CD4-positive, CD25-positive, alpha-beta regulatory T cell (primary cell): ENCODE measurements around the gene FGF8. TPM values are rescaled to one million over a fixed set of nuclear protein-coding genes. Genes with fewer than 3 reads are reported as not detected.

Source experiments
- ATAC-seq, 2 donors: fragments of 150-1000 bp; cut with Tn5 transposase; one replicate each; pipeline ENCODE4 v1.10.0; 2021; ENCODE audit warnings: low read depth in 2 of 2, moderate number of reproducible peaks in 2 of 2, moderate library complexity in 1 of 2
- DNase-seq, 3 donors: peaks; one replicate each; pipeline versions ENCODE4 v3.0.0 to v3.0.0-alpha.2; 2012 to 2022; ENCODE audit warnings: mixed read lengths in 1 of 3
- H3K27ac ChIP-seq: one replicate; pipeline ENCODE4 v1.7.0; 2013; ENCODE audit warnings: mild to moderate bottlenecking, low read length; ENCODE audit not compliant: insufficient read depth, poor library complexity, severe bottlenecking
- H3K27me3 ChIP-seq: one replicate; pipeline ENCODE4 v1.7.0; 2013; ENCODE audit warnings: low read length; ENCODE audit not compliant: control insufficient read depth, insufficient read depth
- H3K36me3 ChIP-seq: one replicate; pipeline ENCODE4 v1.7.0; 2013; ENCODE audit warnings: mild to moderate bottlenecking, low read length, moderate library complexity; ENCODE audit not compliant: control insufficient read depth, insufficient read depth
- H3K4me1 ChIP-seq: 2 replicates; pipeline ENCODE4 v1.7.0; 2013; ENCODE audit warnings: mild to moderate bottlenecking, low read length; ENCODE audit not compliant: insufficient read depth, control insufficient read depth, poor library complexity, severe bottlenecking
- H3K4me3 ChIP-seq: one replicate; pipeline ENCODE4 v1.7.0; 2013; ENCODE audit warnings: low read depth, mild to moderate bottlenecking, low read length, moderate library complexity
- H3K9me3 ChIP-seq, 2 experiments: 1 replicate in 1 of 2; 2 replicates in 1 of 2; pipeline ENCODE4 v1.7.0; 2013; ENCODE audit warnings: low read length in 2 of 2, mild to moderate bottlenecking in 1 of 2, moderate library complexity in 1 of 2; ENCODE audit not compliant: control insufficient read depth in 2 of 2
- H3K27ac Mint-ChIP-seq, 3 donors: one replicate each; pipeline ENCODE4 v1.8.0; 2020 to 2022; ENCODE audit warnings: mild to moderate bottlenecking in 3 of 3, mixed read lengths in 3 of 3, moderate library complexity in 2 of 3
- H3K27me3 Mint-ChIP-seq: one replicate; pipeline ENCODE4 v1.8.0; 2022; ENCODE audit warnings: mild to moderate bottlenecking, mixed read lengths
- H3K36me3 Mint-ChIP-seq: one replicate; pipeline ENCODE4 v1.8.0; 2020; ENCODE audit warnings: mixed read lengths
- H3K4me1 Mint-ChIP-seq, 4 donors: one replicate each; pipeline ENCODE4 v1.8.0; 2020 to 2022; ENCODE audit warnings: mixed read lengths in 4 of 4, mild to moderate bottlenecking in 1 of 4
- H3K4me3 Mint-ChIP-seq, 4 donors: one replicate each; pipeline ENCODE4 v1.8.0; 2020 to 2022; ENCODE audit warnings: mild to moderate bottlenecking in 4 of 4, mixed read lengths in 4 of 4, moderate library complexity in 3 of 4
- H3K9me3 Mint-ChIP-seq, 7 donors: one replicate each; pipeline ENCODE4 v1.8.0; 2020 to 2022; ENCODE audit warnings: mixed read lengths in 7 of 7, mild to moderate bottlenecking in 3 of 7, moderate library complexity in 2 of 7
- polyA plus RNA-seq, 4 donors: library from polyadenylated mRNA; unstranded; fragments of 300-500 nt; fragmentation: Illumina TruSeq; gene quantifications; one replicate each; pipeline ENCODE4 v1.2.3, GENCODE V29; 2021
- total RNA-seq: library from RNA; stranded (reverse); gene quantifications from one replicate; pipeline ENCODE4 v1.2.3, GENCODE V29; 2022

The FGF8 gene, protein sequence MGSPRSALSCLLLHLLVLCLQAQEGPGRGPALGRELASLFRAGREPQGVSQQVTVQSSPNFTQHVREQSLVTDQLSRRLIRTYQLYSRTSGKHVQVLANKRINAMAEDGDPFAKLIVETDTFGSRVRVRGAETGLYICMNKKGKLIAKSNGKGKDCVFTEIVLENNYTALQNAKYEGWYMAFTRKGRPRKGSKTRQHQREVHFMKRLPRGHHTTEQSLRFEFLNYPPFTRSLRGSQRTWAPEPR
- total RNA-seq, result not detected
- polyA plus RNA-seq, result not detected

DNA sequence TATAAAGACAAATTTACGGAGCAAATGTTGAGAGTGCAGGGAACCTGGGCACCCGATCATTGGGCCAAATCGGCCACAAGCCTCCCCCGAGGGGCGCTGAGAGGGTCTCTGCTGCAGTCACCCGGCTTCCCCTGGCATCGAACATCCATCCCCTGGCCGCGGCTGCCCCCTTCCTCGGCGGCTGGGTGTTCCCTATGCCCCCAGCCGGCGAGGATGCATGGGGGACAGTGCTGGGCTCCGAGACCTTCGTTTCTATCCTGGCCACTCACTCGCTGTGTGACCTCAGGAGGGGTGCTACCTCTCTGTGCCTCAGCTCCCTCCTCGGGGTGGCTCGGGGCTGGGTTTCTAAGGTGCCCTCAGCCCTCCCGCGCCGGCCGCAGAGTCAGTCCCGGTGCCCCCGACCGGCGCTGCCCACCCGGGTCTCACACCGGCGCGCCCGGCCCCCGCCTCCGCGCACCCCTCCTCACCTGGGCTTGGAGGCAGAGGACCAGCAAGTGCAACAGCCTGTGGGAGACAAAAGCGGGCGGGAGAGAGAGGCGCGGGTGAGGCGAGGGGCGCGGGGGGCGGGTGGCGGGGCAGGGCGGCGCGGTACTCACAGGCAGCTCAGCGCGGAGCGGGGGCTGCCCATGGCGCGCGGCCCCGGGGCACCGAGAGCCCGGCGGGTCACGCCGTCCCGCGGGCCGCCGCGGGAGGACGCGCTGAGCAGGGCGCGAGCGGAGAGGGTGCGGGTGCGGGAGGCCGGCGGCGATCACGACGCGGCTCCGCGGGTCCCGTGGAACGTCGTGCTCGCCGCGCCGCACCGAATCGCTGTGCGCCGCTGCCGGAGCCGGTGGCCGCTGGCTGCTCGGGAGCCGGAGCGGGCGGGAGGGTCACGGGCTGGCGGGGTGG, at the start of gene FGF8:
FGF8 (minus strand) TSS at position 842 of the 888 bp plus-strand sequence; CDS start at position 628, 214 bp downstream.
- H3K27me3 ChIP-seq, result peaks cover 21% of the 10 kb centered on the region
- no peak within 1 kb of the TSS for H3K4me3 ChIP-seq
- peak within 1 kb of the TSS in 2 of 4 donors; percentile 64 to 70 for H3K4me3 Mint-ChIP-seq
- H3K27ac Mint-ChIP-seq, result no peak within 1 kb of the TSS
- H3K9me3 ChIP-seq, result no peaks in the 10 kb centered on the region
- H3K27me3 Mint-ChIP-seq, result peaks cover 68% of the 10 kb centered on the region
- H3K4me1 Mint-ChIP-seq, result peaks cover 0 to 48% (median 17%) of the 10 kb centered on the region in 4 donors
- no peaks in the 10 kb centered on the region for H3K36me3 Mint-ChIP-seq
- H3K27ac ChIP-seq, result no peak within 1 kb of the TSS
- H3K36me3 ChIP-seq, result no peaks in the 10 kb centered on the region
- peaks cover 38% of the 10 kb centered on the region for H3K4me1 ChIP-seq
- DNase-seq, result no peak
- ATAC-seq, result no peak
- H3K9me3 Mint-ChIP-seq, result no peaks in the 10 kb centered on the region

DNA sequence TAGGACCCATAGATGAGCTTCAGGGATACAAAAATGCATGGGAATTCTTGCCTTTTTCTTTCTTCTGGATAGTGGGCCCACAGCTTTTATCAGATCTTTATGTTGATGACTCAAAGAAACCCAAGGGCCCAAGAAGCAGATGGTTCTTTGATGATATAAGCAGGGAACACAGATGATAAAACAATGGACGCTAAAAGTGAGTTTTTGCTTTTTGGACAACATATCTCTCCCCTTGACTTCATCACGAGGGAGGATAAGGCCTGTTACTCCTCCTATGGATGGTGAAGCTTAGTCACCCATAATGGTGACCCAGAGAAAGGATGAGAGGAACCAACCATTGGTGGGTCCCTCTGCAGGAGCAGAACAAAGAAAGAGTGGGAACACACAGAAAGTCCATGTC, 48.8 kb upstream of the FGF8 start:
- Mint-ChIP-seq H3K9me3 (no peaks in the 10 kb centered on the region), H3K36me3 (peaks cover 6% of the 10 kb centered on the region), H3K4me1 (peaks cover 7 to 48% (median 10%) of the 10 kb centered on the region in 4 donors), H3K27me3 (no peaks in the 10 kb centered on the region), H3K4me3 (peak overlapping the region in 1 of 4 donors; percentile 36), H3K27ac (no peak overlapping the region)
- Histone ChIP-seq H3K9me3 (no peaks in the 10 kb centered on the region), H3K4me1 (peaks cover 12% of the 10 kb centered on the region), H3K36me3 (no peaks in the 10 kb centered on the region), H3K27me3 (no peaks in the 10 kb centered on the region), H3K27ac (no peak overlapping the region), H3K4me3 (no peak overlapping the region)
- no peak for ATAC-seq
- DNase-seq, result no peak

DNA sequence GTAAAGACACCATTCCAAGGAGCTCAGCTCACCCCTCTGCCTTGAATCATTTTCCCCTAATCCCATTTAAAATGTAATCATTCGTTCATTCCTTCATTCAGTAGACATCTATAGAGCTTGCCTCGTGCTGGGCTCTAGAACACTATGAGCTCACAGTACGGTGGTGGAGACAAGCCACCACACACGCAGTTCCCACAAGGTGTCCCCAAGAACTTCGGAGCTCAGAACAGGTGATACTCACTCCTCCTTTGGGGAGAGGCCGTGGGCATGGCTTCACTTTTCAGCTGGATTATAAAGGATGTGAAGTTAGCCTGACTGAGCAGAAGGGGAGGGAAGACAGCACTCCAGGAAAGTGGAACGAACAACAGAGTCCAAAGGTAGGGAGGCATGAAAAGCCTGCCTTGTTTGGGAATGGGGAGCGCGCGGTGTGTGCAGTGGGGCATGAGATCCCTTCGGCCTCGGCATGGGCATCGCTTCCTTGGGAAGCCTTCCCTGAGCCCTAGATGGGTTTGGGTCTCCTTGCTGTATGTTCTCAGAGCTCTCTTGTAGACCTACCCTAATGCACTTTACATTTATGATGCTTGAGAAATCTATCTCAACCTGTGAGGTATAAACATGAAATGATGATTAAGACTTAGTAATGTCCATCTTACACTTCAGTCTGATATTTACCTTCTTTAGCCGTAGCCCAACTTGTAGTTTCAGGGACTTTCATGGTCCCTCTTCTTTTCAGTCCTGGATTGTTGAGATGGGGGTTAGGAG, 43.1 kb upstream of the FGF8 start:
- peak overlapping the region; percentile 90 to 100 (median 98) for H3K4me3 Mint-ChIP-seq
- Histone ChIP-seq H3K9me3 (no peaks in the 10 kb centered on the region), H3K27me3 (no peaks in the 10 kb centered on the region), H3K4me1 (peaks cover 39% of the 10 kb centered on the region), H3K4me3 (peak overlapping the region; percentile 96), H3K27ac (peak overlapping the region; percentile 91), H3K36me3 (no peaks in the 10 kb centered on the region)
- H3K4me1 Mint-ChIP-seq, result peaks cover 19 to 47% (median 27%) of the 10 kb centered on the region in 4 donors
- H3K36me3 Mint-ChIP-seq, result peaks cover 21% of the 10 kb centered on the region
- peaks cover 0 to 1% (median 0%) of the 10 kb centered on the region in 7 donors for H3K9me3 Mint-ChIP-seq
- peak; percentile 22 to 32 for ATAC-seq
- peaks cover 5% of the 10 kb centered on the region for H3K27me3 Mint-ChIP-seq
- peak in 1 of 3 donors; percentile 23 for DNase-seq
- H3K27ac Mint-ChIP-seq, result peak overlapping the region; percentile 97 to 99 (median 99)

DNA sequence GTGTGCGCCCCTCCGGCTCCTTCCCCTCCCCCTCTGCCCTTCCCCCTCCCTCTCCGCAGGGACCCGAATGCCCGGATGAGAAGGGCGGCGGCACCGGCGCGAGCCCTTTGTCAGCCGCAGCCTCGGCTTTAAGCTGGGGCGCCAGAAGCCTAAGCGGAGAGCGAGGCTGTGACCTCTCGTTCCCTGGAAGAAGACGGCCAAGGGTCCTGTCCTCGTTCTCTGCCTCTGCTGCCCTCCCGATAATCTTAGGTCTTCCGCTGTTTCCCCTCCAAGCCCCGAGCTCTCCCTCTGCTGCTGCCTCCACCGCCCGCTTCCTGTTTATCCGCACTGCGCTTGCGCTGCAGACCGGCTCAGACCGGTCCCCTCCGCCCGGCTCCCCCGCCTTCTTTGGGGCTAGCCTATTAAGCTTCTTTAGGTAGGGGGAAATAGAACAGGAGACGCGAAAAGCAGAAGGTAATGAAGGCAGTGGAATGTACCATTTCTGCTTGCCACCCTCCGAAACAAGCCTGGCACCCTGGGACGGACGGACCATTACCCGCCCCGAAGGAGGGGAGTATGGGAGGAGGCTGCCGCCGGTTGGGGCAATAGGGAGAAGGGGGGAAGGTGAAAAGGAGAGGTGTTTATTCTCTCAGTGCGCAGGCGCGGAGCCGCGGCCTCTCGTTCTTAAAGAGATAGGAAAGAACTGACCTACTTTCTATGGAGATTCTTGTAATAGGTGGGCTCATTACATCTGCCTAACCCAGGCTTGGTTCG, 42.4 kb upstream of the FGF8 start, which contains the start of gene OGA:
OGA (minus strand) TSS at position 326 of the 753 bp plus-strand sequence. CDS start 422 bp downstream, outside the sequence.
- DNase-seq, result peak; percentile 98 to 100 (median 99)
- H3K27ac ChIP-seq, result peak within 1 kb of the TSS; percentile 91
- H3K36me3 ChIP-seq, result peaks cover 2% of the 10 kb centered on the region
- peak; percentile 93 to 95 for ATAC-seq
- peaks cover 5% of the 10 kb centered on the region for H3K27me3 Mint-ChIP-seq
- H3K27ac Mint-ChIP-seq, result peak within 1 kb of the TSS; percentile 97 to 99 (median 99)
- H3K4me3 ChIP-seq, result peak within 1 kb of the TSS; percentile 99
- peaks cover 26 to 55% (median 33%) of the 10 kb centered on the region in 4 donors for H3K4me1 Mint-ChIP-seq
- H3K9me3 Mint-ChIP-seq, result peaks cover 0 to 1% (median 0%) of the 10 kb centered on the region in 7 donors
- no peaks in the 10 kb centered on the region for H3K9me3 ChIP-seq
- H3K27me3 ChIP-seq, result no peaks in the 10 kb centered on the region
- peaks cover 47% of the 10 kb centered on the region for H3K4me1 ChIP-seq
- H3K4me3 Mint-ChIP-seq, result peak within 1 kb of the TSS; percentile 90 to 100 (median 98)
- H3K36me3 Mint-ChIP-seq, result peaks cover 27% of the 10 kb centered on the region

DNA sequence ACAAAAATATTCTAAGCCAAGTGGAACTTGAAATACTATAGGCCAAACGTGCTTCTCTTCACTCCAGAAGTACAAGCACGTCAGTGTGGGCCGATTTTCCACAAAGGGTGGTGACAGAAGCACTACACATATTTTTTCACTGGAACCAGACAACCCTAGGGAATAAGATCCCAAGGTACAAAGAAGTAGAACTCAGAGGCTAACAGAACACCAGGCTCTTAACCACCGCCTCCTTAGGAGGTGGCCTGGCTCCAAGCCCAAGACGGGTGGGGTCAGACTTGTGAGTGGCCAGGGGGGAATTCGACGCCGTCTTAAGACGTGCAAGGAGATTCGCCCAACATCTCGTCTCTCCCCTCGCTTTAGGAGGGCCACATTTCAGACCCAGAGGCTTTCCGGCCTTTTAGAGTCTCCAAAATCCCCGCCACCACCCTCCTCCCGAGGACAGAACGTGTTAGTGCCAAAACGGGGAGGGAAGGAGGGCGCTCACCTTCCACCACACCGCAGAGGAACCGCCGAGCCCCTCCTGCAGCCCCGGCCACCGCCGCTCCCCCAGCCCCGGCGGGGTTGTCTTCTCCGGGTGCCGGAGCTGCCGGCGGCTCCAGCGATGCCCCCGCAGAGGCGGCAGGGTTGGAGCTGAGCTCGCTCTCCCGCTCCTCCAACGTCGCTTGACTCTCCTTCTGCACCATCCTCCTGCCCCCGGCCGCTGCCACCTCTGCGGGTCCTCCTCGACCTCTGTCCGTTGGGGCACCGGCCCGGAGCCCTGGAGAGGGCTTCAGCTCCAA, 41.6 kb upstream of the FGF8 start:
- ATAC-seq, result peak in 1 of 2 donors; percentile 0
- H3K4me1 ChIP-seq, result peaks cover 54% of the 10 kb centered on the region
- H3K27ac ChIP-seq, result peak overlapping the region; percentile 91
- Mint-ChIP-seq H3K27ac (peak overlapping the region; percentile 97 to 99 (median 99)), H3K4me3 (peak overlapping the region; percentile 90 to 100 (median 98)), H3K36me3 (peaks cover 34% of the 10 kb centered on the region), H3K27me3 (peaks cover 5% of the 10 kb centered on the region), H3K9me3 (peaks cover 0 to 1% (median 0%) of the 10 kb centered on the region in 7 donors), H3K4me1 (peaks cover 31 to 61% (median 41%) of the 10 kb centered on the region in 4 donors)
- H3K4me3 ChIP-seq, result peak overlapping the region; percentile 99
- peaks cover 10% of the 10 kb centered on the region for H3K36me3 ChIP-seq
- no peaks in the 10 kb centered on the region for H3K27me3 ChIP-seq
- peak in 2 of 3 donors; percentile 22 to 56 for DNase-seq
- H3K9me3 ChIP-seq, result no peaks in the 10 kb centered on the region

DNA sequence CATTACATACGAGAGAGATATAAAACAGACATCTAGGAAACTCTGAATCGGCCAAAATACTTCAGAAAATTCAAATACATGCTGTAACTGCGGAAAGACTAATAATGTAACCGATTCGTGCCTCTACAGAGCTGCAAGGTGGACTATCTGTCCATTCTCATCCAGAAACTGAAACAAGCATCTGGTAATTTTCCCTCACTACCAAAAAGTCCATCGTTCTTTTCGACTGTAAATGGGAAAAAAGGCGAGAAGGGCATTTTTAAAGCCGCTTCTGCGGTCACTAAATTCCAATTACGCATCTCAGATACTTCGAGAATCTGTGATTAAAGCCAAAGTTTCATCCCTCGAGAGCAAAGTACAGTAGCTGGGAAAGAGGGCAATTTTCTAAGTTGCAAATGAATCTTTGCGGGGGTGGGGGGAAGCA, 41.0 kb upstream of the FGF8 start:
- Histone ChIP-seq H3K27ac (peak overlapping the region; percentile 91), H3K36me3 (peaks cover 15% of the 10 kb centered on the region), H3K9me3 (no peaks in the 10 kb centered on the region), H3K4me3 (peak overlapping the region; percentile 99), H3K27me3 (no peaks in the 10 kb centered on the region), H3K4me1 (peaks cover 56% of the 10 kb centered on the region)
- H3K4me3 Mint-ChIP-seq, result peak overlapping the region; percentile 90 to 100 (median 98)
- H3K36me3 Mint-ChIP-seq, result peaks cover 36% of the 10 kb centered on the region
- peak in 1 of 3 donors; percentile 14 for DNase-seq
- H3K27me3 Mint-ChIP-seq, result peaks cover 5% of the 10 kb centered on the region
- ATAC-seq, result no peak
- H3K9me3 Mint-ChIP-seq, result peaks cover 0 to 1% (median 0%) of the 10 kb centered on the region in 7 donors
- peaks cover 32 to 64% (median 43%) of the 10 kb centered on the region in 4 donors for H3K4me1 Mint-ChIP-seq
- peak overlapping the region; percentile 59 to 99 (median 97) for H3K27ac Mint-ChIP-seq
